Activated effector memory CD4-positive, alpha-beta T cell treated with Interleukin-2 at 50 U/mL for 16 hours (primary cell): ENCODE results near the gene OIT3.
"Not testable (repeated sequence)": the region's sequence is repeated elsewhere in the genome, so short reads cannot be mapped to it uniquely, and the experiment has no call there.

Experiments used
- DNase-seq: peaks from one replicate; pipeline ENCODE4 v3.0.0-alpha.2; 2020

OIT3 gene

DNA sequence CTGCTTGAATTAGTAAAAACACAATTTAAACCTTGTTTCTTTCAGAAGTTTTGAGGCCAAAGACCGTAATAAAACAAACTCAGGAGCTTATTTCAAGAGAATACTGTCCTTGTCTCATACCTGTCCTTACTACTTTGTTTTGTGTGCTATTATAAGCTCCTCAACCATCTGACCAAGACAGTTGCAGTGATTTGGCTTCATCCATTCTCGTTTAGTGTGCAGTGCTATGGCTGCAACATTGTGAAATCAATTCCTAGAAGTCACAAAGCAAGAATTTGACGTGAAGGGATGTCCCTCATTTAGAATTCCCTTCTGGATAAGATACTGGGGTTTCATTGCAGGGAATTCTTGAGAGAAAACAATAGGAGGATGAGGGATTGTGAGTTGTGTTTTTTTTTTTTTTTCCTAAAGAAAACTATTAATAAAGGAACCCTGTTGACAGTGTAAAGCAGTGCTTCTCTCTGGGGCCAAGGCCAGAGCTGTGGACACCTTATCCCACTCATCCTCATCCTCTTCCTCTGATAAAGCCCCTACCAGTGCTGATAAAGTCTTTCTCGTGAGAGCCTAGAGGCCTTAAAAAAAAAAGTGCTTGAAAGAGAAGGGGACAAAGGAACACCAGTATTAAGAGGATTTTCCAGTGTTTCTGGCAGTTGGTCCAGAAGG is at the start of gene OIT3:
TSS of gene OIT3 (plus strand) at position 604 of the 663 bp plus-strand sequence. CDS start 60 bp downstream, outside the sequence.
- DNase-seq, result no peak

GRCh38 chr10:72846238-72846637 is 47.3 kb upstream of the OIT3 start:
- DNase-seq, result no peak

GRCh38 chr10:72847681-72848080 is 45.9 kb upstream of the OIT3 start:
- DNase-seq, result no peak

GRCh38 chr10:72850861-72851260 is 42.7 kb upstream of the OIT3 start:
- DNase-seq, result no peak

DNA sequence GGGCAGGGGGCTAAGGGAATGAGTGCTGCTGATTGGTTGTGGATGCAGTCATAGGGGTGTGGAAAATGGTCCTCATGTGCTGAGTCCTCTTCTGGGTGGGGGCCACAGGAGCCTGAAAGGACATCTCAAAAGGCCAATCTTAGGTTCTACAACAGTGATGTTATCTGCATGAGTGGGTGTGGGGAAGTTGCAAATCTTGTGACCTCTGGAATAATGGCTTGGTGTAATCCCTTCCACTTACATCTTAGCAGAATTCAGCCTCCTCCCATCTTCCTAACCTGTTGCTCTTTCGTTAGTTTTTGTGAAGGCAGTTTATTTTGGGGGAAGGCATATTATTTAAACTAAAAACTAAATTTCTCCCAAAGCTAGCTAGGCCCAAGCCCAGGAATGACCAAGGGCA is 42.0 kb upstream of the OIT3 start:
- no peak for DNase-seq

- no peak for DNase-seq
These were observed 41.0 kb upstream of the OIT3 start for GRCh38 chr10:72852508-72852907.

- DNase-seq, result no peak
These were observed 38.4 kb upstream of the OIT3 start for GRCh38 chr10:72855129-72855528.

- DNase-seq, result no peak
These were observed 37.7 kb upstream of the OIT3 start for GRCh38 chr10:72855790-72856189.

DNA sequence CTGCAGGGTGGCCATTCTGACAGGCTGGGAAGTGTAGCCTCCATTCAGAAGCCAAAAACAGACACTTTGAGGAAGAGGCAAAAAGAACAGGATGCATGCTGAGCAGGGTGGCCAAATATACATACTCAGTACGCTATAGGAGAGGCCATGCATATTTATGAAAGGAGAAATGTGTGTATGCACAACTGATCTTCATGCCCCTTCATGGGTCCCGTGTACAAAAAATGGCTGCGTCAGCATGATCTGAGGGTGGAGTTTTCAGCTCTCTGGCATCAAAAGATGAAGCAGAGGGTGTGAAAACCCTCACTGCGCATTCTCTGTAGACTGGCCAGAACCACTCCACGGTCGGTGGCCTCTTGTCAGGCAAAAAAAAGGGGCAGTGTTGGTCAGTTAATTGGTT is 35.5 kb upstream of the OIT3 start:
- no peak for DNase-seq

GRCh38 chr10:72862957-72863356 is 30.6 kb upstream of the OIT3 start:
- no peak for DNase-seq

DNA sequence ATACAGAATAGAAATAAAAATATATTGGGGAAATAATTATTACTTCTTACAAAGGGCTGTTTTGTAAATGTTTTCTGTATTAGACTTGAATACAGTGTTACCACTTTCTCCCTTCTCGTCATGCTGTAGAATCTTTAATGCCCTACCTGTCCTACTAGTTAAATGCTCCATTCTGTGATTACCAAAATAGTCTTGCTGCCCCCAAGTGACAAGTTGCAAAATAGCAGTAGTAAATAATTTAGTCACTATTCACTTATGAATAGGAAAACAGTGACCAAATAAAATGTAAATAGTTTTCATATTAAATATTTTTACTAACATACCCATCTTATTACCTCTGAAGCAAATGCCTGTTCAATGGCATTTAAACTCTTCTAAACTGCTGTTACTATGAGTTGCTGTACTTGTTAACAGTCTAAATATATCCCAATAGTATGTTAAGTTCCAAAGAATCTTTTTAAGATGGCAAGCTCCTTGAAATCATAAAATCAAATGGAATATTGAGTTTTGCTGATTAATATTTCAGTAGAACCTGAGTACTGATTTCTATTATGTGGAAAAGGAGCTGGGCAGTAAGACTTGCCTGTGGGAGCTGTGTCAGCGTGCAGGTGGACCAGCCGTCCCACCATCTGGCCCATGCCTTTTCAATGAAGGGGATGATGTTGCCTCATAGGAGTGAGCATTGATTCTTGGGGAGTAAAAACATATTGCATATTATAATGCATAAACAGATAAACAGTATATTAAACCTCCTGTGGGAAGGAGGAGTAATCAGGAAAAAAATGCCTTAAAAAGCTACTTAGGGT is 18.1 kb upstream of the OIT3 start:
- DNase-seq, result no peak

DNA sequence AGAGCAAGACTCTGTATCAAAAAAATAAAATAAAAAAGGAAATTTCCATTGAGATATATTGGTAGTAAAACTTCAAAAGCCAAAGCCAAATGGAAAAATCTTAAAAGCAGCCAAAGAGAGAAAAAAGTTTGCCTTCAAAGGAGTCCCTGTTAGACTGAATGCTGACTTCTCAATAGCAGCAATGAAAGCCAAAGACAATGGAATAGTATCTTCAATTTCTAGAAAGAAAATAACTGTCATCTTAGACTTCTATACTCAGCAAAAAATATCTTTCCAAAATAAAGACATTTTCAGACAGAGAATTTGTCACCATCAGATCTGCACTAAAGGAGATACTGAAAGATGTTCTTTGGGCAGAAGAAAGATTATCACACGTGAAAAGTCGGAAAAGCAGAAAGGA is 14.3 kb upstream of the OIT3 start:
- DNase-seq, result no peak

DNA sequence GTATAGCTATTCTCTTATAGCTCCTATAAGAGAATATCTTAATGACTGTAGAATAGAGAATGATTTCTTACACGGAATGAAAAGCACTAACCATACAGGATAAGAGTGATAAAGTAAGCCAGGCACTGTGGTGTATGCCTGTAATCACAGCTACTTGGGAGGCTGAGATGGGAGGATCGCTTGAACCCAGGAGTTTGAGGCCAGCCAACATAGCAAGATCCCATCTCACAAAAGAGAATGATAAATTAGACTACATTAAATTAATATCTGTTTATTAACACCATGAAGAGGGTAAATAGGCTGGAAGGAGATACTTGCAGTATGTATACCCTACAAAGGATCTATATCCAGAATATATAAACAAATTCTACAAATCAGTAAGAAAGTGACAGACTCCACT is 12.2 kb upstream of the OIT3 start:
- no peak for DNase-seq

- DNase-seq, result no peak
These were observed 9.7 kb upstream of the OIT3 start for GRCh38 chr10:72883861-72884260.

DNA sequence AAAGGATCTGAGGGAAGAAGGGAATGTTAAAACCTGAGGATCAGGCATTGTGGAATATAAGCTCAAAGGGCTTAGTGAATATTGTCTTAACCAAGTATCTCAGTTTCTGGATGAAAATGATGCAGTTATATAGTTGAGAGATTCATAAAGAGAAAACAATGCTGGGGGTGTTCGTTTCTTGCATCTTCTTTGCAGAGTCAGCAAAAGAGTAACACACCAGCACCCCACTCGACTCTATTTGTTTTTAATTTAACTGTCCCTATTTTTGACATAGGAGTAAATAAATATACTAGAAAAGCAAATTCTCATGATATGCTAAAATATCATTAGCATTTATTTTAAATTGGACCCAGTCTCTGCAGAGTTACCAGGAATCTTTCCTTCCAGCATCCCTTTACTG is 7.6 kb upstream of the OIT3 start:
- no peak for DNase-seq

DNA sequence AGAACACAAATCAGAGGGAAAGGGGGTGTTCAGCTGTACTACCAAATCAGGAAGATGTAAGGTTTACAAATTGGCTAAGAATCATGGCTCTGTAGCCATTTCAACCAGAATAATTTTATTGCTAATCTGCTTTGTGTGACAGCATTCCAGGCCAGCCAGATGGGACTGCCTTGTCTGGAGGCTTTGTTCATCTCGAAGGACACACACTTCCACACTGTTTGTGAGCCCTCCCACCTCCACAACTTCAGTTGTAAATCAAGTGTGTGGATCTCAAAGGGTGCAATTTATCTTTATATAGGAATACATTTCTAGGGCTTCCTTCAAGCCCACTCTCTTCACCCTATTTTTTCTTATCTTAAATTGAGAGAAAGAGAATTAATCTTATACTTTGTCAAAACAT is 6.9 kb upstream of the OIT3 start:
- DNase-seq, result no peak

DNA sequence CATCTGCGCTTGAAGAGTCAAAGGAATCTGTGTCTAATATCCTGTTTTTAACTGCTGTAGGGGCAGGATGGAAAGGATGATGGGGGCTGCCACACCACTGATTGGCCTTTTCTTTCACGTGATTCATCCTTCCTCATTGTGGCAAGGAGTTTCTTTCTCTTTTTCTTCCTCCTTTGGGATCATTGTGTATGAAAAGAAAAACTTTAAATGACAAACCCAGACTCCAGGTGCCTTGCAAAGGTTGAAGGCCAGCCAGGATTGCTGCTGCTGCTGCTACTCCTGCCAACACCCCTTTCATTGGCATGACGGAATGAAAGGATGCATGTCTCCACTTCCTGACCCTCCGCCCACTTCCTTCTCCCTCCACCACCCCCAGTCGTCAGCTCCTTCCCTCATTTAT is 6.5 kb upstream of the OIT3 start:
- no peak for DNase-seq

DNA sequence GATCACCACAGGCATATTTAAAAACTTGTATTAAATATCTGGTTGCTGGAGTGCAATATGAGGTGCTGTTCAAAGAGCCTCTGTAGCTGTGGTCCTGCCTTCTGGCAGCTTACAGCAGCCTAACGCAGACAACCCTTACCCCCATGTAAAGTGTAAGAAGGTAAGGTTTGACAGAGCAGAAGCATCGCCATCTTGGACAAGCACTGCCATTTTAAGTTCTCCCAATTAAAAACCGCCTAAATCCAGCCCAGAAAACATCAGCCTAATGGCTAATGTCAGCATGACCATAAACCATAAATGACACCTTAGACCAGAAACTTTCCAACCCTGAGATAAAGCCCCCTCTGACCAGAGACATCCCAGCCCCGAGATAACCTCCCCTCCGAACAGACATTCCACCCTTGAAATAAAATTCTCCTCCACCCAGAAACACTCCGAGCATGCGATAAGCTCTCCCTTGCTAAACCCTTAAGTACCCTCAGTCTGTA is 5.3 kb upstream of the OIT3 start:
- no peak for DNase-seq

- no peak for DNase-seq
These were observed 4.1 kb upstream of the OIT3 start for GRCh38 chr10:72889391-72889831.

DNA sequence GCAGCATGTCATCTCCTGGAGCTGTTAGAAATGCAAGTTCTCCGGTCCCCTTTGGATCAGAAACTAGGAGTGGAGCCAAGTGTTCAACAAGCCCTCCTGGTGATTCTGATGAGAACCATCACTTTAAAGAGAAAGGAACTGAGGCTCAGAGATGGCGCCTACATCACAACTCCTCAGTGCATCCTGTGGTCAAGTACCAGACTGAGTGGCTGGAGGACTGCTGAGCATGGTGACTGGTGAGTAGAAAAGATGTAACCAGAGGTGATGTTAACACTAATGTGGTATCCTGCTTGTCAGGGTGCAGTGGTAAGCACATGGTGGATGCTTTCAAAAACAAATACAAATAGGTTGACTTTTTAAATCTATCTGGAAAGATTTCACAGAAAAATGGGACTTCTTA is 3.5 kb upstream of the OIT3 start:
- DNase-seq, result no peak

DNA sequence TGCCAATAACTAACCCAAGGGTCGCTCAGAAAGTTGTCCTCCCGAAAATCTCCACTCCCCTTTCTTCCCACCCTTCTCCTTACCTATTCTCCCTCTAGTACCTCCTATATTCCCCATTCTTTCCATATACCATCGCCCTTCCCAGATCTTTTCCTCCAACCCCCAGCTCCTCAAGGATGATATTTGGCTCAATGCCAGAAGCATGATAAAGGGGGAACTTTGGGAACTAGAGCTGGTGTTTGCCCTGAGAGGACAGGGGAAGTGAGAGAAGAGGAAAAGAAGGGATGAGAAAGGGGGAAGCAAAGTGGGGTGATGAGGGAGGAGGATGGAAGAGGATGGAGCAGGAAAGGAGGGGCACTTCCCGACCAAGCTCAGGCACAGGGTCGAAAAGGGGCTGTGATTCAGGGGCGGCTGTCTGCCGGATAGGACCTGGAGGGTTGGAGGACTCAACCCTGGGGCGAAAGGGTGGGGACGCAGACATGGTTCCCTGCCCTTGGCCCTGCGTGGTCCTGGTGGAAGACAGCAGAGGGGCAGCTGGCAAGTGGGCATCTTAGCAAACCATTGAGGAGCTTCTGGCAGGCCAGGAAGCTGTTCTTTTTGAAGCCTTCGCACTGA is 1.8 kb downstream of the OIT3 start:
- no peak for DNase-seq

- no peak for DNase-seq
These were observed 5.1 kb downstream of the OIT3 start for GRCh38 chr10:72898616-72899015.

- no peak for DNase-seq
These were observed 6.0 kb downstream of the OIT3 start for GRCh38 chr10:72899545-72899944.

DNA sequence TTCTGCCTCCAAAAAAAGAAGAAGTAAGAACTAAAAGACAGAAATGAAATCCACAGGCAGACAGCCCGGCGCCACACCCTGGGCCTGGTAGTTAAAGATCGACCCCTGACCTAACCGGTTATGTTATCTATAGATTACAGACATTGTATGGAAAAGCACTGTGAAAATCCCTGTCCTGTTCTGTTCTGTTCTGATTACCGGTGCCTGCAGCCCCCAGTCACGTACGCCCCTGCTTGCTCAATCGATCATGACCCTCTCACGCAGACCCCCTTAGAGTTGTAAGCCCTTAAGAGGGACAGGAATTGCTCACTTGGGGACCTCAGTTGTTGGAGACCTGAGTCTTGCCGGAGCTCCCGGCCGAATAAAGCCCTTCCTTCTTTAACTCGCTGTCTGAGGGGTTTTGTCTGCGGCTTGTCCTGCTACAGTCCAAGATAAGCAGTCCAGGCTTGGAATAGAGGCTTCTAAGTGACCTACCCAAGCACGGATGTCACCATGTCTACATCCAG is 10.5 kb downstream of the OIT3 start:
- DNase-seq, result not testable (repeated sequence)
